ENCODE results near the gene MB.

- TF ChIP-seq CTCF (IDR thresholded peaks at IDR 0.05 in 2 of 3, conservative IDR thresholded peaks at IDR 0.05 in 1 of 3; ENCODE audit: insufficient read depth in 2 of 3, low read depth in 1 of 3, low read length in 3 of 3) = no peak
- no peak for TF ChIP-seq SMARCA5 (IDR thresholded peaks at IDR 0.05)
- TF ChIP-seq YY1 (IDR thresholded peaks at IDR 0.05; ENCODE audit: borderline replicate concordance in 1 of 3, control insufficient read depth in 1 of 3, extremely low read depth in 1 of 3, insufficient read depth in 3 of 3, insufficient read length in 1 of 3, insufficient replicate concordance in 2 of 3, low read depth in 1 of 3, low read length in 2 of 3) = no peak
- TF ChIP-seq MAZ (CRISPR knock-in tag; conservative IDR thresholded peaks at IDR 0.05 in 1 of 2, IDR thresholded peaks at IDR 0.05 in 1 of 2) = no peak
- no peak for TF ChIP-seq RERE (CRISPR knock-in tag; IDR thresholded peaks at IDR 0.05; ENCODE audit: borderline replicate concordance)
- TF ChIP-seq MEF2A (IDR thresholded peaks at IDR 0.05; ENCODE audit: control insufficient read depth, low read depth, low read length) = no peak
- TF ChIP-seq, protein P1, sequence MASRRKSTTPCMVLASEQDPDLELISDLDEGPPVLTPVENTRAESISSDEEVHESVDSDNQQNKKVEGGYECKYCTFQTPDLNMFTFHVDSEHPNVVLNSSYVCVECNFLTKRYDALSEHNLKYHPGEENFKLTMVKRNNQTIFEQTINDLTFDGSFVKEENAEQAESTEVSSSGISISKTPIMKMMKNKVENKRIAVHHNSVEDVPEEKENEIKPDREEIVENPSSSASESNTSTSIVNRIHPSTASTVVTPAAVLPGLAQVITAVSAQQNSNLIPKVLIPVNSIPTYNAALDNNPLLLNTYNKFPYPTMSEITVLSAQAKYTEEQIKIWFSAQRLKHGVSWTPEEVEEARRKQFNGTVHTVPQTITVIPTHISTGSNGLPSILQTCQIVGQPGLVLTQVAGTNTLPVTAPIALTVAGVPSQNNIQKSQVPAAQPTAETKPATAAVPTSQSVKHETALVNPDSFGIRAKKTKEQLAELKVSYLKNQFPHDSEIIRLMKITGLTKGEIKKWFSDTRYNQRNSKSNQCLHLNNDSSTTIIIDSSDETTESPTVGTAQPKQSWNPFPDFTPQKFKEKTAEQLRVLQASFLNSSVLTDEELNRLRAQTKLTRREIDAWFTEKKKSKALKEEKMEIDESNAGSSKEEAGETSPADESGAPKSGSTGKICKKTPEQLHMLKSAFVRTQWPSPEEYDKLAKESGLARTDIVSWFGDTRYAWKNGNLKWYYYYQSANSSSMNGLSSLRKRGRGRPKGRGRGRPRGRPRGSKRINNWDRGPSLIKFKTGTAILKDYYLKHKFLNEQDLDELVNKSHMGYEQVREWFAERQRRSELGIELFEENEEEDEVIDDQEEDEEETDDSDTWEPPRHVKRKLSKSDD (conservative IDR thresholded peaks at IDR 0.05; ENCODE audit: low read length) = no peak
- TF ChIP-seq SAFB2 (IDR thresholded peaks at IDR 0.05; ENCODE audit: borderline replicate concordance, low read depth, low read length, severe bottlenecking) = no peak
- TF ChIP-seq FOXK1 (CRISPR knock-in tag; IDR thresholded peaks at IDR 0.05; ENCODE audit: borderline replicate concordance) = no peak
- TF ChIP-seq PBX2 (CRISPR knock-in tag; IDR thresholded peaks at IDR 0.05; ENCODE audit: low read depth) = no peak
- no peak for TF ChIP-seq PBX2 (tag; conservative IDR thresholded peaks at IDR 0.05; ENCODE audit: low read depth)
- TF ChIP-seq, protein P2, sequence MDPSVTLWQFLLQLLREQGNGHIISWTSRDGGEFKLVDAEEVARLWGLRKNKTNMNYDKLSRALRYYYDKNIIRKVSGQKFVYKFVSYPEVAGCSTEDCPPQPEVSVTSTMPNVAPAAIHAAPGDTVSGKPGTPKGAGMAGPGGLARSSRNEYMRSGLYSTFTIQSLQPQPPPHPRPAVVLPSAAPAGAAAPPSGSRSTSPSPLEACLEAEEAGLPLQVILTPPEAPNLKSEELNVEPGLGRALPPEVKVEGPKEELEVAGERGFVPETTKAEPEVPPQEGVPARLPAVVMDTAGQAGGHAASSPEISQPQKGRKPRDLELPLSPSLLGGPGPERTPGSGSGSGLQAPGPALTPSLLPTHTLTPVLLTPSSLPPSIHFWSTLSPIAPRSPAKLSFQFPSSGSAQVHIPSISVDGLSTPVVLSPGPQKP (CRISPR knock-in tag; IDR thresholded peaks at IDR 0.05) = no peak
- no peak for TF ChIP-seq MTA1 (IDR thresholded peaks at IDR 0.05; ENCODE audit: borderline replicate concordance)
Measured at GRCh38 chr22:35563211-35563610, 53.9 kb downstream of the MB start.
